Measurements from ENCODE around the gene DDX20.
A peak's percentile ranks its signal among the peaks of the same experiment; 100 is the strongest.

The DDX20 gene

GRCh38 chr1:111755331-111756123, at the start of gene DDX20:
Gene DDX20, plus strand, starts transcription at chr1:111755901. Its CDS starts 24 bp downstream, at chr1:111755925.
- H3K27ac ChIP-seq, result peak within 1 kb of the TSS; percentile 86
- peak; percentile 91 for DNase-seq (ENCODE audit: low read depth, low spot score)

DNA sequence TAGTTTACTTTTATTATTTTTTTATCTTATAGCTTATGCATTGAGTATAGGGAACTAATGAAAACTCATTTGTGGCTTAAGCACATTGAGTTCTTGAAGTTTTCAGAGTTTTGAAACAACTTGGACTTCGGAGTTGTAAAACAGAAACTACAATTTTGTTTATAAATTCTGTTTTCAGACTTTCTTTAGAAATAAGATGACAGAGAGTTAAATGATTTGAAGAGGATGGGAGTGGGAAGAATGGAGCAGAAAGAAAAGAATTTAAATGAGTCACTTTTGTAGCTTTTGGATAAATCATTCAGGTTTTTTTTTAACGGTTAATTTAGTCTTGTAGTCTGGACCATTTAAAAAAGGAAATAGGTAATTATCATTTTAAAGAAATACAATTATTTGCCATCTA, 48.8 kb upstream of the DDX20 start:
- no peak for DNase-seq (ENCODE audit: low read depth, low spot score)
- no peak overlapping the region for H3K27ac ChIP-seq

DNA sequence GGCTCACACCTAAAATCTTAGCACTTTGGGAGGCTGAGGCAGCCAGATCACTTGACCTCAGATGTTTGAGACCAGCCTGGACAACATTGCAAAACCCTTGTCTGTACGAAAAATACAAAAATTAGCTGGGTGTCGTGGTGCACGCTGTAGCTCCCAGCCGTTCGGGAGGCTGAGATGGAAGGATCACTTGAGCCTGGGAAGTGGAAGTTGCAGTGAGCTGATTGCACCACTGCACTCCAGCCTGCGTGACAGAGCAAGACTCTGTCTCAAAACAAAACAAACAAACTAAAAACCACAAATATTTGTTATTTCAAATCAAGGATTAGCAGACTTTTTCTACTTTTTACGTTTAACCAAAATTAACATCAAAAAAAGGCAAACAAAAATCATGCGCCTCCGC, 47.8 kb upstream of the DDX20 start:
- no peak overlapping the region for H3K27ac ChIP-seq
- DNase-seq (ENCODE audit: low read depth, low spot score), result no peak

DNA sequence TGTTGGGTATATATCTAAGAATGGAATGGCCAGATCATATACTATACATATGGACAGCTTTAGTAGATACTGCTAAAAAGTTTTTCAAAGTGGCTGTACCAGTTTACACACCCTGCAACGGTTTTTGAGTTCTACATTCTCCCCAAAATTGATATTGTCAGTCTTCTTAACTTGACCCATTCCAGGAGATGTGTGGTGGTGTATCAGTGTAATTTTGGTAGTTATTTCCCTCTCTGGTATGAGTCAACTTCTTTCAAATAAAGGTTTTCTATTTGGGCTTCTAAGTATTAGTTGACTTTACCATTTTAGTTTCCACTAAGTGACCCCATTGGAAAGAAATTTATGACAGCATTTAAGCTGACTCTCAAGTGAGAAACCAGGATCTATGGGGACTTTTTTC, 45.7 kb upstream of the DDX20 start:
- no peak for DNase-seq (ENCODE audit: low read depth, low spot score)
- no peak overlapping the region for H3K27ac ChIP-seq

DNA sequence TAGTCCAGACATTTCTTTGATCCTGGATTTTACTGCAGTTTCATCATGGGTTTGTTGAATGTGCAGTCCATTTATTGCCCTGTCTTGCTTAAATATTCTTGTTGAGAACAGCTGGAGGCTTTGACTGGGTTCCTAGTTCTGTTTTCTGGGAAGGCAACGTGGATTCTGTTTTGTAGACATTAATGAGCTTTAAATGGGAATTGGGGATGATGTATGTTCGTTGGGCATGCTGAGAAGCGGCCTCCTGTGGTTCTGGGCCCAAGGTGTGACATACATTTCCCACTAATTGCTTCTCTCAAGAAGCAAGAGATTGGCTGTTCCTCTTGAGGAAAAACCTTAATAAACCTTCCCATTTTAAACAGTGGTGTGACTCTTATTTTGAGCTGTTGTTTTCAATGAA, 39.4 kb upstream of the DDX20 start:
- no peak overlapping the region for H3K27ac ChIP-seq

DNA sequence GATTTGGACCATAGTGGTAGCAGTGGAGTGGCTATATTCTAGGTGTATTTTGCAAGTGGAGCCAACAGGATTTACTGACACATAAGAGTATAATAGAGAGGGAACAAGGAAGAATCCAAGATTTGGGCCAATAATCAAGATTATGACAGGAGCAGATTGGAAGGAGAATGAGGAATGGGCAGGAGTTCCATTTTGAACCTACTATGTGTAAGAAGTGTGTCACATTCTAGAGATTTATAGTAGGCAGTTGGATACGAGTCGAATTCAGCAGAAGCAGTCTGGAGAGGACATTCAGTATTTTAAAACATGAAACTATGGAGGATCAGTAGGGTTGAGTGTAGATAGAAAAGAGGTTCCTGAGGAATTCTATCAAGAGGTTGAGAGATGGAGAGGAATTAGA, 38.3 kb upstream of the DDX20 start:
- DNase-seq (ENCODE audit: low read depth, low spot score), result no peak
- H3K27ac ChIP-seq, result no peak overlapping the region

More for the DNA sequence above, 39.4 kb upstream of the DDX20 start:
- no peak for DNase-seq (ENCODE audit: low read depth, low spot score)

DNA sequence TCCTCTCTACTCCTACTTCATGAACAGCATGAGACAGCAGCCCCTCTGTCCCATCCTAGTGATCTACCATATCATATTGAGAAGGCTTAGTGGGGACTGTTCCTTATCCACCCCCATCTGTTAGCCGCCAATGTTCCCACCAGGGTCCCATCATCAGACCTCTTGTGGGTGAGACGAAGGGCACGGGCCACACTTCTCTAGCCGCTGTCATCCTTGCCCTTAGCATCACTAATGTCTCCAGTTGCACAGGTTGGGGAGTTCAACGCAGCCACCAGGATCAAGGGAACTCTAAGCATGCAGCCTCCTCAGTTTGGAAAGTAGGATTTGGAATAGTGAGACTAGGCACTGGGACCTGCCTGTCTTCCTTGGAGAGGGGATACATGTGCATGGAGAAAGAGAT, 36.6 kb upstream of the DDX20 start:
- no peak for DNase-seq (ENCODE audit: low read depth, low spot score)
- no peak overlapping the region for H3K27ac ChIP-seq

DNA sequence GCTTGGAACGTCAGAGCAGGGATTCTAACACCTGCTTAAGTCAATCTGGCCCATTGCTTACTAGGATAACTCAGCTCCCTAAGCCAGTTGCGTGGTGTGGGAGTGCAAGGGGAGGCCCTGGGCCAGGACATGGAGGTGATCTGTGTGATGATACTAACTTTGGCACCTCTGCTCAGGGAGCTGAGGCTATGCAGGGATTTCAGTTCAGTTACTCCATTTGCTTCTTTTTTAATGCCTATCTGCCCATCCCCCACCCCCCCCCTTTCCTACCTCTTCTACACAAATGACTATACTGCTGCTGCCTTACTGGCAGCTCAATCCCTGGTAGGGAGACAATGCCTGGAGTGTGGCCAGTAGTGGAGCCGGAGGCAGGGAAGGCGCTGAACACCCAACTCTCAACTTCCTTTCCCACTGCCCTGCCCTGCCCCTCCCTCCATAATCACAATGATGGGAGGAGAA, 36.0 kb upstream of the DDX20 start:
- DNase-seq (ENCODE audit: low read depth, low spot score), result no peak
- peak overlapping the region; percentile 47 for H3K27ac ChIP-seq

- DNase-seq (ENCODE audit: low read depth, low spot score), result no peak
- peak overlapping the region; percentile 47 for H3K27ac ChIP-seq
Measured at GRCh38 chr1:111720274-111720976, 35.3 kb upstream of the DDX20 start.

- no peak for DNase-seq (ENCODE audit: low read depth, low spot score)
- peak overlapping the region; percentile 47 for H3K27ac ChIP-seq
Measured at GRCh38 chr1:111720977-111721786, 34.5 kb upstream of the DDX20 start.

- no peak for DNase-seq (ENCODE audit: low read depth, low spot score)
- H3K27ac ChIP-seq, result no peak overlapping the region
Measured at GRCh38 chr1:111723091-111723806, 32.5 kb upstream of the DDX20 start.

GRCh38 chr1:111723871-111724270, 31.8 kb upstream of the DDX20 start:
- DNase-seq (ENCODE audit: low read depth, low spot score), result no peak
- no peak overlapping the region for H3K27ac ChIP-seq

GRCh38 chr1:111725192-111725591, 30.5 kb upstream of the DDX20 start:
- H3K27ac ChIP-seq, result no peak overlapping the region
- no peak for DNase-seq (ENCODE audit: low read depth, low spot score)

DNA sequence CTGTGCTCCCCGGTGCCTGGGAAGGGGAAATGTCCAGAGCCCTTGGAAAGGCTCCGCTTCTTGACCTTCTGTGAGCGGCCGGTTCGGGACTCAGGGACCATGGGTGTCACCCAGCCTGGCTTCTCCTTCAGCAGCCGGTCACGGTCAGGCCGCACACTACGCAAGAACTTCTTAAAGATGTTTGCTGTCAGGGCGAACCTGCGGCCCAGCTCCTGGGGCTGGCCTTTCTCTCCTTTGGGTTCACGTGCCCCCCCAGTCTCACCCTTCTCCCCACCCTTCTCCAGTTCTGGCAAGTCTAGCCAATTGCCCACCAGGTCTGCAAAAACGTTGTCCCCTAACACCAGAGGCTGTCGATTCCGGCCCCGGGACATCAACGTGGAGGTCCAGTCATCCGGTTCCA, 28.6 kb upstream of the DDX20 start:
- no peak overlapping the region for H3K27ac ChIP-seq
- DNase-seq (ENCODE audit: low read depth, low spot score), result no peak

- H3K27ac ChIP-seq, result no peak overlapping the region
- no peak for DNase-seq (ENCODE audit: low read depth, low spot score)
Measured at GRCh38 chr1:111729271-111729921, 26.3 kb upstream of the DDX20 start.

- no peak for DNase-seq (ENCODE audit: low read depth, low spot score)
Measured at GRCh38 chr1:111729946-111730681, 25.6 kb upstream of the DDX20 start.

DNA sequence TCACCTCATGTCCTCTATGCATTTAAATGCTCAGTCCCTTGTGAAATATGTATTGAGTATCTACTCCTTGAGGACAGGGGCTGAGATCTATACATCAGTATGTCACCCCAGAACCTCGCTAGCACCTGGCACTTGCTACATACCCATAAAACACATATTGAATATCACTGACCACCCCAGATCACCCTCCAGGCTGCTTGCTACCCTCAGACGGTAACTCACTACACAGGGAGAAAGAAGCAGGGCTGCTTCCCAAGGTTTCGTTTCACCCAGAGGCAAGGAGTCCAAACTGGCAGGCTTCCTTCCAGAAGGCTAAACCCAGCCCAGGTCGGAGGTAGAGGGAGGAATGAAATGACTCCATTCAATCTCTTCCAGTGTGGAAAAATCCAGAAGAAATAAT, 25.0 kb upstream of the DDX20 start:
- H3K27ac ChIP-seq, result no peak overlapping the region
- DNase-seq (ENCODE audit: low read depth, low spot score), result no peak

More at GRCh38 chr1:111729946-111730681, 25.6 kb upstream of the DDX20 start:
- no peak overlapping the region for H3K27ac ChIP-seq

DNA sequence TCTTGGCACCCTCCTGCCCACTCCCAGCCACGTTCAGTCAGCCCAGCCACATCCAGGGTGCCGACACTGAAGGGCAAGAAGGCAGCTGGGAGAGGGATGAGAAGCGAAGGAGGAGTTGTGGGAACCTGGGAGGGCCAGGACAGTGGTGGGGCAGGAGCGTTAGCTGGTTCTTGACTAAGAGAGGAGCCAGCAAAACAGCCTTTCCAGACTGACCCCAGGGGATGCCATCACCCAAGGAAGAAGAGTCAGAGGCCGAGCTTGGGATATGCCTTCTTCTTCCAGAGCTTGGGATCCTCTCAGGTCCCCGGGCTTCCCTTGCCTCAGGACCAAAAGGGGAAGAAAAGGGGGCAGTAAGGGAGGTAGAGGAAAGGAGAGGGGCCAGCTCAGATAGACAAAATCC, 23.7 kb upstream of the DDX20 start:
- DNase-seq (ENCODE audit: low read depth, low spot score), result no peak
- no peak overlapping the region for H3K27ac ChIP-seq

DNA sequence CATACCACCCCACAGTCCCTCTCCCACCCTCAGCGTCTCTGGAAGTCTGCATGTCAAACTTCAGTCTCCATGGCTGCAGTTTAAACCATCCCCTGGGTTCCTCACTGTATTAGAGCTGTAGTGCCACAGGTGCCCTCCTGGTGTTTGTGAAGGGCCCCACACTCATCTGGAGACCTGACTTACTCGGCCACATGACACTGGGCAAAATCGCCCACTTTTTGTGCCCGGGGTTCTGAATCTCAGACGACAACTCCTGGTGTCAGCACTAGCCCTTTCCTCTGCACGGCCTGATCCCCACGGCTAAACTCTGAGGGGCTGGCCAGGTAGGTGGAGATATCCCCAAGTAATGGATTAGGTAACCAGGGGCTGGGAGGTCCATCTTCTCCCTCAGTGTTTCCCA, 23.0 kb upstream of the DDX20 start:
- no peak for DNase-seq (ENCODE audit: low read depth, low spot score)
- H3K27ac ChIP-seq, result no peak overlapping the region
